Effector CD8-positive, alpha-beta T cell (primary cell): ENCODE measurements around the gene GUCY2C.
"Not testable (repeated sequence)": the region's sequence is repeated elsewhere in the genome, so short reads cannot be mapped to it uniquely, and the experiment has no call there.

ENCODE experiments used
- DNase-seq: peaks from one replicate; lab custom pipeline; 2025; lab: John Stamatoyannopoulos, UW

Gene GUCY2C

GRCh38 chr12:14682231-14682630, 14.2 kb downstream of the GUCY2C start:
- not testable (repeated sequence) for DNase-seq

DNA sequence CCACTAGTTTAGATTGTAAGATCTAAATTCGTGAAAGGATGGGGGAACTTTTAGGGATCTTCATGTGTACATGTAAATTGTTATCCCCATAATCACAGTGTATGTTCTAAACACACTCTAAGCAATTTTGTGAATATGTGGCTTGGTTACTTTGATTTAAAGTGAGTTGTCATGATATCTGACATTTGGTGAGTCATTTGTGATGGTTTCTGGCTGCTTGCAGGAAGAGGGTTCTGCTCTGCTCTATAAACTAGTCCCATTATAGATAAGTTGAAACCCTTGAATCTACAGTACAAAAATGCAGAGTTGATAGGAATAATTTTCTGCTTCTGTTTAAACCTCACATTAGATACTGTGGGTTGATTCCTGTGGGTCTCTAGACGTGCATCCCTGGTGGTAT, 14.8 kb downstream of the GUCY2C start:
- no peak for DNase-seq

GRCh38 chr12:14681190-14681589, 15.2 kb downstream of the GUCY2C start:
- DNase-seq: no peak

DNA sequence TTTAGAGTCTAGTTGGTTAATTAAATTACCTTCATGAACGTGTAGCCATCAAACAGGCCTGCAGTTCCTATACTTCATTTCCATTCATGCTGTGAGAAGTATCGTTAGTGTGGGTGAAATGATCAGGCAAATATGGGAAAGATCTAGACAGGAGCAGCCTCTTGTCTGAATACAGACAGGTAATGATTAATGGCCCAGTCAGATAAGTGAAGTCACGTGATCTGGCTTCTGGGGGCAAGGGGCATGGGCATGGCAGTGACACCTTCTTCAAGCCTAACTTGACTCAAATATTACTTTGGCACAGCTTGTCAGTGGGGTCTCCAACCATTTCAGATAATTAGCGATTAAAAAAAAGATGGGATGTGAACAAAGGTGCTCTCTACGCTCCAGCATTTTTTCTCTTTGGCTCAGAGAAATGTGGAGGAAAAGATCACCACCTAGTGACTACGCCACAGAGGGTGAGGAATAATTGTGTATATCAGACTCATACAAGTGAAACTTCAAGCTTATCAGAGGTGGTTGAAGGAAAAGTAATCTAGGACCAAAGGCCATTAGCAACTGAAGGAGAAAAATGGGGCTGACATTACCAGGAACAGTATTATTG, 17.8 kb downstream of the GUCY2C start:
- no peak for DNase-seq

DNA sequence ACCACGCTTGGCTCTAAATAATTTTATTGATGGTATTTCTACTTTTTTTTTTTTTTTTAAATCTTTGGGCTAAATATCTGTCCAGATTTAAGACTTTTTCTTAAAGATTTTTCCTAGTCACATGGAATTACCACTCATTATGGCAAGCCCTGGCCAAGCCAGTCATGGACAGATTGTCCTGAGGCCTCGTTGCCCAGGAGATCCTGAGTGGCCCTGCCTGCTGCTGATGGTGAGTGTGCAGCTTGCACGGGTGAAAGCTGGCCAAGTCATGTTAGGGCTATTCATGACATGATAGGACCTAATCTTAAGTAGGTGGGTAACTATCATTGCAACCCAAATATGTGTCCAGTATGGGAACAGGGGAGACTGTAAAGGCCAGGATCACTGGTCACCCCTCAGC, 27.8 kb downstream of the GUCY2C start:
- DNase-seq: no peak

DNA sequence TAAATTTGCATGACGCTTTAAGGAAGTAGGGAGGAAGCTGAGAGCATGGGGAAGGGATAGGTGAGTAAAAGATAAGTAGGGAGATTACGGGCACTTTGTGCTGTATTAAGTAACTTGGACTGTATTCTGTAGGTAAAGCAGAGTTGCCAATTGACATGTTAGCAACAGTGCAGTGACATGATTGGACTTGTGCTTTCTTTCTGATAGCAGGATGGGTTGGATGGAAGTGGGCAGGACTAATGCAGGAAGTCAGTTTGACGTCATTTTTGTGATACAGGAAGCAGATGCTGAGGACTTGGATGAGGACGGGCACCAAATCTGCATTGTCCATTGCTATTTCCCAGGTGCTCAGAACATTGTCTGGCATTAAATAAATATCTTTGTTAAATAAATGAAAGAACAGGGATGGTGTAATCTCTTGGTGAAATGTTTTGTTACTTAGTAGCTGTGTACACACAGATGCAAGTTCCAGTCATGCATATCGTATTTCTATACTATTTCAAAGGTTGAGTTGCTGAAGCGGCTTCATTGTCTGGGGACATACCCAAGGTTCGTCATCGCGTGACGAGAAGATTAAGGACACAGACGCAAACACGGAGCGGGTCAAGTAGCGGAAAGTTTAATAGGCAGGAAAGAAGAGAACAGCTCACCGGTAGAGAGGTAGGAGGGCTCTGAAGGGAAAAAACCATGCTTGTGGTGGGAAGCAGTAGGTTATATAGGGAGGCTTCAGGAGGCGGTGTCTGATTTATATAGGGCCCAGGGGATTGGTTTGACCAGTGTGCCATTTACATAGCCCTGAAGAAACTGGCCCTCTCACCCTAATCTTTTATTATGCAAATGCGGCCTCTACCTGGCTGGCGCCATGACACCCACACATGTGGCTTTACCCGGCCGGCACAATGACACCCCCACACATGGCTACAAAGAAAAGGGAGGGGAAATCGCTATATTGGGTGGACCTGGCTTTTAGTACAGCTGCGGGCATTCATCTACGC, 30.7 kb downstream of the GUCY2C start:
- no peak for DNase-seq

- no peak for DNase-seq
These were observed 31.9 kb downstream of the GUCY2C start for GRCh38 chr12:14664434-14665023.

DNA sequence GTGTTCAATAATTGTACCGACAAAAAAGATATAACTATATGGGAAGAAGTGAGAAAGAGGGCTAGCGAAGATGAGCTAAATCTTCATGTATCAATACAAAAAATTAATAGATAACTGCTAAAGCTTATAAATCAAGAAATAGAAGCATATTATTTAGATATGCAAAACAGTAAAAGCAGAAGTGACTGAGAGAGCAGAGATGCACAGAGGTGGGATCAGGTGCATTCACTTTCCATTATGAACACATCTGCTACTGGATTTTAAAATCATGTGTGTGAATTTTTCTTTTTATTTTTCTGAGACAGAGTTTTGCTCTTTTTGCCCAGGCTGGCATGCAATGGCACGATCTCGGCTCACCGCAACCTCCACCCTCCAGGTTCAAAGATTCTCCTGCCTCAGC, 33.4 kb downstream of the GUCY2C start:
- DNase-seq: no peak

DNA sequence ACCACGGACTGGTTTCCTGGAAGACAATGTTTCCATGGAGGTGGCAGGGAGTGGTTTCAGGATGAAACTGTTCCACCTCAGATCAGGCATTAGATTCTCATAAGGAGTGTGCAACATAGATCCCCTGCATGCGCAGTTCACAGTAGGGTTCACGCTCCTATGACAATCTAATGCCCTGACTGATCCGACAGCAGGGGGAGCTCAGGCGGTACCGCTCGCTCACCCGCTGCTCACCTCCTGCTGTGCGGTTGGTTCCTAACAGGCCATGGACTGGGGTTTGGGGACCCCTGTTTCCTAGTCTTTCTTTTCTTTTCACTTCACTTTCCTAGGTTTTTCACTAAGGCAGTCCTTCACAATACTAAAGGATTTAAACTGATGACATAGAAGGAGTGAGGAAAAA, 39.6 kb downstream of the GUCY2C start:
- DNase-seq: no peak

- DNase-seq: no peak
These were observed 41.1 kb downstream of the GUCY2C start for GRCh38 chr12:14655284-14655683.

GRCh38 chr12:14654842-14655241, 41.6 kb downstream of the GUCY2C start:
- no peak for DNase-seq

DNA sequence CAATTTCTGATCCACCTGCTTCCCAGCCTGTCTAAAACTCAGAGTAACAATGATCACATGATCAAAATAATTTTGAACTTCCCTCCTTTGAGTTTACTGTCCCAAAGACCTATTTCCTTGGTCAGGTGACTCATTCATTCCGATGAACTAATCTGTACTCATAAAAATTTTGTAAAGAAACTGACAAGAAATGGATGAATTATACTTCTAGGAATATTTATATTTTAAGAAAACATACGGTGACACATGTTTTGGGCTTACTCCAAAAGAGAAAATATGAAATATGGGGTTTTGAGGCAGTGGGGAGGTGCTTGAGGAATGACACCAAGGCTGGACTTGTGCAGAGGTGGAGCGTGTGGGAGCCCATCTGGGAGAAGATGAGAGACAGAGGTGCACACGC, 42.0 kb downstream of the GUCY2C start:
- DNase-seq: no peak

- DNase-seq: no peak
These were observed 43.9 kb downstream of the GUCY2C start for GRCh38 chr12:14652483-14652882.

DNA sequence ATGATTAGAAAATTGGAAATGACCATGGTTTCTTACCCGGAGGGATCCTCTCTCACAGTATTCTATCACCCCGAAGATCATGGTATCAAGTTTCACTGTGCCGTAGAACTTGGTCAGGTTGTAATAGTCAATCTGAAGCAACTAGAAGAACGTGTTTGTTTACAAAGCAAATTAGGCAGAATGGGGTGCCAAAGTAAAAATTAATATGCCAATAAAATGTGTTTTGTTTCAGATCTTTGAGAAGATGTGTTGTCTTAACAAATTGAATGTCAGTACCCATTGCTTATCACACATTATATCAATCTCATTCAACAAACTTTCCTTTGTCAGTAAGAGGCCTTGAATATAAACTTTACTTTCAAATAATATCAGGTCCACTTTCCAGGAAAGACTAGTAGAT, 45.0 kb downstream of the GUCY2C start:
- no peak for DNase-seq

DNA sequence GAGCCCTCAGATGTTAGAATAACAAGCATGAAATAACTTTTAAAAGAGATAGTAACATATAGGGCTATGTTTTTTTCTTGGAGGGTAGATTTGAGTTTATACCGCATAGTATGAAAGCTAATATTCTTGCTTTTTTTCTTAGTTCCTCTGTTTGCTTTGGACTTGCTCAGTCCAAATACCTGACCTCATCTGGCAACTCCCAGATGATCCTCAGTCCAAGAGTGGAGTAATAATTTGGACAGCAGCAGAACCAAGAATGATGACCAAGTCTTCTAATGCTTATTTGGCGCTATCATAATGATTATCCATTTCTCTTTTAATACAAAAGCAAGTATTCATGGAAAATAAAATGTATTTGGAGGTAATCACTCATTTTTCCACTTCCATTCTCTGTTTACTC, 45.6 kb downstream of the GUCY2C start:
- DNase-seq: no peak

- no peak for DNase-seq
These were observed 49.2 kb downstream of the GUCY2C start for GRCh38 chr12:14647028-14647750.

GRCh38 chr12:14643251-14643650, 53.1 kb downstream of the GUCY2C start:
- no peak for DNase-seq

DNA sequence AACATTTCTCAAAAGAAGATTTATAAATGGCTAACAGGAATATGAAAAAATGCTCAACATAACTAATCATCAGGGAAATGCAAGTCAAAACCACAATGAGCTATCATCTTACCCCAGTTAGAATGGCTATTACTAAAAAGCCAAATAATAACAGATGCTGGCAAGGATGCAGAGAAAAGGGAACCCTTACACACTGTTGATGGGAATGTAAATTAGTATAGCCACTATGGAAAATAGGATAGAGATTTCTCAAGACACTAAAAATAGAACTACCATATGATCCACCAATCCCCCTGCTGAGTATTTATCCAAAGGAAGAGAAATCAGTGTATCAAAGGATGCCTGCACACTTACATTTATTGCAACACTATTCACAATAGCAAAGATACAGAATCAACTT, 58.3 kb downstream of the GUCY2C start:
- no peak for DNase-seq

GRCh38 chr12:14635776-14636175, 60.6 kb downstream of the GUCY2C start:
- no peak for DNase-seq

GRCh38 chr12:14630793-14631192, 65.6 kb downstream of the GUCY2C start:
- no peak for DNase-seq

DNA sequence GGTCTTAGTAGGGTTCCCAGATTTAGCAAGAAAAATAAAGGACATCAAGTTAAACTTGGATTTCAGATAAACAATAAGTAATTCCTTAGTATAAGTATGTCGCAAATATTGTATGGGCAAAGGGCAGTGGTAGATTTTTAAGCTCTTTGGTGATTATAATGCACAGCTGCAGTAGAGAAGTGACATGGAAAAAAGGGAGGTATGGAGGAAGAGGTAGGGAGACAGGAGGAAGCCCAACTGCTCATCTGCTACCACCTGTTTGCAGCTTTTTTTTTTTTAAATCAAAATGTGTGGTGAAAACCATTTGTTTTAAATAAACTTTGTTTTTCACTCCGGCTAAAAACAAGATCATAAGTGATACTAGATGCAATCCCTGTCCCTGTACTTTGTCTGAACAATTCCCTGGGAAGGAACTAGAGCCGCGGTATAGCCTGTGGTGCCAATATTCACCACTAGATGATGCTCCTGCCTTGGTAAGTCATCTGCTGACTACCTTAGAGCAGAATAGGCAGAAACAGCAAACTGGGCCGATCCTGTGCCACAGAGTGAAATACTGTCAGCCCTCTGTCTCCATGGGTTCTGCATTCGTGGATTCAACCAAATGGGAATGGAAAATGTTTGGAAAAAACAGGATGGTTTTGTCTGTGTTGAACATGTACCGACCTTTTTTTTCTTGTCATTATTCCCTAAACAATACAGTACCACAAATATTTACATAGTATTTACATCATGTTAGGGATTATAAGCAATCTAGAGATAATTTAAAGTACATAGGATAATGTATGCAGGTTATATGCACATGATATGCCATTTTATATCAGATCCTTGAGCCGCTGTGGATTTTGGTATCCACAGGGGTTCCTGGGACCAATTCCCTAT, 66.3 kb downstream of the GUCY2C start:
- DNase-seq: peak; percentile 37
